GM23338 (cell line): ENCODE data around the gene ASPHD1. TPM values are rescaled to one million over a fixed set of nuclear protein-coding genes. Genes with fewer than 3 reads are reported as not detected.

ENCODE experiments used
- ATAC-seq: fragments of 200-7000 bp; cut with Tn5 transposase; 3 replicates; pipeline ENCODE4 v1.9.1; 2020
- DNase-seq: peaks from one replicate; pipeline ENCODE4 v3.0.0-alpha.2; 2015; ENCODE audit warnings: low spot score
- H2AFZ ChIP-seq: fragments of 200-600 bp; sonication (generic); 2 replicates; pipeline ENCODE4 v1.8.0; 2016; ENCODE audit warnings: antibody characterized with exemption, mild to moderate bottlenecking, moderate library complexity
- H3F3A ChIP-seq: fragments of 200-600 bp; sonication (generic); replicated peaks from 2 replicates; pipeline ENCODE4 v1.8.0; 2017; ENCODE audit warnings: antibody characterized with exemption, mixed run types, low read depth
- H3K27ac ChIP-seq: fragments of 200-600 bp; sonication (generic); 2 replicates; pipeline ENCODE4 v1.6.1; 2016; ENCODE audit warnings: low read depth
- H3K27me3 ChIP-seq: fragments of 200-600 bp; sonication (generic); 2 replicates; pipeline ENCODE4 v1.8.0; 2016; ENCODE audit warnings: mild to moderate bottlenecking, mixed run types, moderate library complexity; ENCODE audit not compliant: insufficient read depth
- H3K36me3 ChIP-seq: fragments of 200-600 bp; sonication (generic); 2 replicates; pipeline ENCODE4 v1.8.0; 2016; ENCODE audit warnings: mild to moderate bottlenecking; ENCODE audit not compliant: insufficient read depth
- H3K4me1 ChIP-seq: fragments of 200-600 bp; sonication (generic); 2 replicates; pipeline ENCODE4 v1.8.0; 2016; ENCODE audit warnings: mild to moderate bottlenecking, moderate library complexity; ENCODE audit not compliant: insufficient read depth
- H3K4me2 ChIP-seq: fragments of 200-600 bp; sonication (generic); 2 replicates; pipeline ENCODE4 v1.7.1; 2017; ENCODE audit warnings: mixed run types
- H3K4me3 ChIP-seq: fragments of 200-600 bp; sonication (generic); 2 replicates; pipeline ENCODE4 v1.6.1; 2016; ENCODE audit warnings: mixed run types
- H3K79me2 ChIP-seq: fragments of 200-600 bp; sonication (generic); replicated peaks from 2 replicates; pipeline ENCODE4 v1.8.0; 2017; ENCODE audit warnings: mild to moderate bottlenecking; ENCODE audit not compliant: insufficient read depth
- H3K9me2 ChIP-seq: fragments of 200-600 bp; sonication (generic); 2 replicates; pipeline ENCODE4 v1.8.0; 2017; ENCODE audit not compliant: insufficient read depth
- H4K20me1 ChIP-seq: fragments of 200-600 bp; sonication (generic); replicated peaks from 2 replicates; pipeline ENCODE4 v1.8.0; 2017; ENCODE audit warnings: mild to moderate bottlenecking; ENCODE audit not compliant: insufficient read depth
- H3K27ac Mint-ChIP-seq: 2 replicates; pipeline ENCODE4 v1.8.0; 2020; ENCODE audit warnings: inconsistent platforms, mild to moderate bottlenecking, moderate library complexity, mixed read lengths
- H3K27me3 Mint-ChIP-seq: 3 replicates; pipeline ENCODE4 v1.8.0; 2022; ENCODE audit warnings: low read depth, mild to moderate bottlenecking, moderate library complexity, mixed read lengths, inconsistent platforms; ENCODE audit not compliant: insufficient read depth, poor library complexity
- H3K36me3 Mint-ChIP-seq: 3 replicates; pipeline ENCODE4 v1.8.0; 2021; ENCODE audit warnings: low read depth, mild to moderate bottlenecking, inconsistent platforms, moderate library complexity, mixed read lengths
- H3K4me1 Mint-ChIP-seq: 3 replicates; pipeline ENCODE4 v1.8.0; 2020; ENCODE audit warnings: mild to moderate bottlenecking, inconsistent platforms, mixed read lengths
- H3K4me3 Mint-ChIP-seq: 3 replicates; pipeline ENCODE4 v1.8.0; 2021; ENCODE audit warnings: moderate library complexity, mild to moderate bottlenecking, inconsistent platforms, mixed read lengths
- H3K9me3 Mint-ChIP-seq: 3 replicates; pipeline ENCODE4 v1.8.0; 2020; ENCODE audit warnings: moderate library complexity, mild to moderate bottlenecking, inconsistent platforms, mixed read lengths
- CREB1 ChIP-seq: fragments of 250-450 bp; sonication (Bioruptor Pico); IDR thresholded peaks from 2 replicates; pipeline ENCODE4 v1.5.0; 2020; ENCODE audit warnings: low read depth, mild to moderate bottlenecking, moderate library complexity
- CTCF ChIP-seq, 2 experiments: fragments of 200-600 bp in 1 of 2; sonication (generic) in 1 of 2; conservative IDR thresholded peaks; 2 replicates each; pipeline versions ENCODE4 v1.5.1 to v1.6.1; 2016 to 2017; ENCODE audit warnings: antibody characterized with exemption in 2 of 2, low read depth in 2 of 2, mild to moderate bottlenecking in 2 of 2, moderate library complexity in 1 of 2
- ETS1 ChIP-seq: IDR thresholded peaks from 2 replicates; pipeline ENCODE4 v1.6.1; 2016; ENCODE audit warnings: antibody characterized with exemption
- EZH2 ChIP-seq: fragments of 200-600 bp; sonication (generic); IDR thresholded peaks from one replicate; pipeline ENCODE4 v1.8.0; 2017; ENCODE audit warnings: antibody characterized with exemption, mild to moderate bottlenecking, low read depth; ENCODE audit not compliant: unreplicated experiment
- EZH2phosphoT487 ChIP-seq: fragments of 200-600 bp; sonication (generic); IDR thresholded peaks from one replicate; pipeline ENCODE4 v1.8.1; 2018; ENCODE audit warnings: antibody characterized with exemption; ENCODE audit not compliant: unreplicated experiment
- JUNB ChIP-seq: IDR thresholded peaks from one replicate; pipeline ENCODE4 v1.6.1; 2016; ENCODE audit warnings: antibody characterized with exemption; ENCODE audit not compliant: unreplicated experiment
- NANOG ChIP-seq: IDR thresholded peaks from 2 replicates; pipeline ENCODE4 v1.6.1; 2016; ENCODE audit warnings: antibody characterized with exemption, borderline replicate concordance
- POLR2AphosphoS5 ChIP-seq: IDR thresholded peaks from 2 replicates; pipeline ENCODE4 v1.6.1; 2016; ENCODE audit warnings: antibody characterized with exemption, low read depth
- REST ChIP-seq: IDR thresholded peaks from one replicate; pipeline ENCODE4 v1.6.1; 2018; ENCODE audit warnings: antibody characterized with exemption; ENCODE audit not compliant: unreplicated experiment
- STAT1 ChIP-seq: IDR thresholded peaks from one replicate; pipeline ENCODE4 v1.6.1; 2016; ENCODE audit warnings: antibody characterized with exemption; ENCODE audit not compliant: unreplicated experiment
- ZNF114 ChIP-seq: fragments of 250-450 bp; sonication (Bioruptor Pico); IDR thresholded peaks from 2 replicates; pipeline ENCODE4 v1.5.0; 2020; ENCODE audit warnings: mild to moderate bottlenecking, moderate library complexity
- ZNF331 ChIP-seq: fragments of 250-450 bp; sonication (Bioruptor Pico); IDR thresholded peaks from 2 replicates; pipeline ENCODE4 v1.5.0; 2020; ENCODE audit warnings: low read depth, mild to moderate bottlenecking, moderate library complexity
- ZNF462 ChIP-seq: fragments of 250-450 bp; sonication (Bioruptor Pico); IDR thresholded peaks from 2 replicates; pipeline ENCODE4 v1.5.0; 2020; ENCODE audit warnings: mild to moderate bottlenecking, moderate library complexity
- polyA plus RNA-seq: library from polyadenylated mRNA; unstranded; fragments of >200 nt; fragmentation: Nextera tagmentation; extraction: Ambion mirVana; gene quantifications from 2 replicates; pipeline ENCODE4 v1.2.1, GENCODE V29; 2016
- total RNA-seq: library from RNA; depleted of rRNA; stranded (reverse); fragments of >200 nt; shearing (Covaris generic); gene quantifications from 2 replicates; pipeline ENCODE4 v1.2.3, GENCODE V29; 2014

Gene ASPHD1
- total and polyA plus RNA-seq, 2 experiments from 2014 or later: 15.5 to 20.6 TPM

- H3K36me3 ChIP-seq: 0 out of 2 replicates have a peak, but pooled peaks cover 2% of the 10 kb centered on the region
- DNase-seq (no peak), ATAC-seq (no peak)
- H3K4me3 ChIP-seq: no peak overlapping the region
- TF ChIP-seq EZH2phosphoT487 (no peak), ZNF331 (CRISPR knock-in tag) (no peak), ETS1 (no peak), ZNF462 (CRISPR knock-in tag) (no peak), JUNB (no peak), STAT1 (no peak), NANOG (no peak), REST (no peak), CREB1 (no peak), POLR2AphosphoS5 (no peak), ZNF114 (CRISPR knock-in tag) (no peak), CTCF (conservative IDR thresholded peaks at IDR 0.05; ENCODE audit: low read depth in 2 of 2) (no peak), EZH2 (no peak)
- H3K4me3 Mint-ChIP-seq: no peak overlapping the region
- no peaks in the 10 kb centered on the region for H3F3A ChIP-seq
- no peaks in the 10 kb centered on the region for H3K27me3 Mint-ChIP-seq
- no peak overlapping the region for H2AFZ ChIP-seq
- H3K4me1 ChIP-seq: no peaks in the 10 kb centered on the region
- no peaks in the 10 kb centered on the region for H3K27me3 ChIP-seq
- peak overlapping the region; percentile 45; the same call in 1 of the 2 replicates for H3K27ac ChIP-seq
- H3K4me1 Mint-ChIP-seq: peaks cover 4% of the 10 kb centered on the region; the same call in 1 of the 3 replicates
- peak overlapping the region; percentile 5; the same call in 1 of the 2 replicates for H3K27ac Mint-ChIP-seq
- no peaks in the 10 kb centered on the region for H3K9me2 ChIP-seq
- H3K36me3 Mint-ChIP-seq: peaks cover 3% of the 10 kb centered on the region
- no peak overlapping the region for H3K4me2 ChIP-seq
- H4K20me1 ChIP-seq: no peaks in the 10 kb centered on the region; the same call in 1 of the 2 replicates
- H3K9me3 Mint-ChIP-seq: no peaks in the 10 kb centered on the region
- no peaks in the 10 kb centered on the region for H3K79me2 ChIP-seq
Observed at GRCh38 chr16:29891525-29892457, 8.5 kb upstream of the ASPHD1 start.
